Activated CD8-positive, alpha-beta T cell treated with anti-CD3 and anti-CD28 coated beads for 36 hours (primary cell): ENCODE results near the gene RAB1B. TPM values are rescaled to one million over a fixed set of nuclear protein-coding genes. Genes with fewer than 3 reads are reported as not detected.
A peak's percentile ranks its signal among the peaks of the same experiment; 100 is the strongest.

Experiments used
- ATAC-seq: fragments of 200-7000 bp; cut with Tn5 transposase; one replicate; pipeline ENCODE4 v1.10.0; 2021; ENCODE audit warnings: mild to moderate bottlenecking, moderate library complexity
- CTCF ChIA-PET: fragments of 350-600 bp; sonication (Branson Sonifier 250); formaldehyde crosslinking; loops from one replicate; lab custom pipeline; 2021; ENCODE audit warnings: antibody characterized with exemption; lab: Charles Lee
- POLR2A ChIA-PET: fragments of 350-600 bp; sonication (Branson Sonifier 250); formaldehyde crosslinking; loops from one replicate; lab custom pipeline; 2021; ENCODE audit warnings: antibody characterized with exemption; lab: Charles Lee
- DNase-seq: peaks from one replicate; pipeline ENCODE4 v3.0.0-alpha.2; 2020
- H3K27ac Mint-ChIP-seq: one replicate; pipeline ENCODE4 v1.8.0; 2021; ENCODE audit warnings: mild to moderate bottlenecking, mixed read lengths
- H3K27me3 Mint-ChIP-seq: one replicate; pipeline ENCODE4 v1.8.0; 2021; ENCODE audit warnings: mixed read lengths
- H3K36me3 Mint-ChIP-seq: one replicate; pipeline ENCODE4 v1.8.0; 2021; ENCODE audit warnings: low read depth, mixed read lengths
- H3K4me1 Mint-ChIP-seq: one replicate; pipeline ENCODE4 v1.8.0; 2021; ENCODE audit warnings: low read depth, mixed read lengths
- H3K4me3 Mint-ChIP-seq: one replicate; pipeline ENCODE4 v1.8.0; 2021; ENCODE audit warnings: mild to moderate bottlenecking, moderate library complexity, mixed read lengths
- H3K9me3 Mint-ChIP-seq: one replicate; pipeline ENCODE4 v1.8.0; 2021; ENCODE audit warnings: mixed read lengths
- intact Hi-C: fragments of 100-400 bp; cut with micrococcal nuclease; formaldehyde crosslinking; loops from one replicate; pipeline ENCODE4 v1.10.0; 2022
- total RNA-seq, 2 experiments: library from RNA; stranded (reverse); gene quantifications; one replicate each; pipeline ENCODE4 v1.2.3, GENCODE V29; 2021
- TF ChIP-seq, protein P1 (sequence below): fragments of 200-600 bp; IDR thresholded peaks from one replicate; pipeline ENCODE4 v1.8.0; 2022; ENCODE audit warnings: antibody characterized with exemption, mild to moderate bottlenecking

RAB1B gene
- total RNA-seq, 2 experiments from 2014 or later, result 97.9 to 98.2 TPM

GRCh38 chr11:66291303-66291705 lies 22.9 kb downstream of the RAB1B start:
- H3K36me3 Mint-ChIP-seq, result peaks cover 3% of the 10 kb centered on the region
- CTCF ChIA-PET, result interaction anchor here (1.0 to 2.1 kb wide), 5 partner anchors 9 to 127 kb away, joined by 3 to 13 read pairs (median 6); no protein-coding TSS in a partner anchor

GRCh38 chr11:66291706-66292542 lies 23.5 kb downstream of the RAB1B start, which contains the start of gene TMEM151A:
TMEM151A (plus strand) TSS chr11:66291894; CDS start chr11:66292014, 120 bp downstream.
- ATAC-seq, result no peak
- Mint-ChIP-seq H3K36me3 (peaks cover 3% of the 10 kb centered on the region), H3K27me3 (peaks cover 17% of the 10 kb centered on the region), H3K9me3 (no peaks in the 10 kb centered on the region), H3K27ac (no peak within 1 kb of the TSS), H3K4me3 (peak within 1 kb of the TSS; percentile 85), H3K4me1 (peaks cover 28% of the 10 kb centered on the region)
- POLR2A ChIA-PET, result interaction anchor here (0.8 to 1.5 kb wide), 2 partner anchors 9 kb away, joined by 3 to 5 read pairs; no protein-coding TSS in a partner anchor
- CTCF ChIA-PET, result interaction anchor here (1.0 to 2.1 kb wide), 4 partner anchors 10 to 126 kb away, joined by 3 to 13 read pairs (median 8); no protein-coding TSS in a partner anchor
- intact Hi-C loops, result no loop called here
- DNase-seq, result no peak
- TF ChIP-seq, protein P1, sequence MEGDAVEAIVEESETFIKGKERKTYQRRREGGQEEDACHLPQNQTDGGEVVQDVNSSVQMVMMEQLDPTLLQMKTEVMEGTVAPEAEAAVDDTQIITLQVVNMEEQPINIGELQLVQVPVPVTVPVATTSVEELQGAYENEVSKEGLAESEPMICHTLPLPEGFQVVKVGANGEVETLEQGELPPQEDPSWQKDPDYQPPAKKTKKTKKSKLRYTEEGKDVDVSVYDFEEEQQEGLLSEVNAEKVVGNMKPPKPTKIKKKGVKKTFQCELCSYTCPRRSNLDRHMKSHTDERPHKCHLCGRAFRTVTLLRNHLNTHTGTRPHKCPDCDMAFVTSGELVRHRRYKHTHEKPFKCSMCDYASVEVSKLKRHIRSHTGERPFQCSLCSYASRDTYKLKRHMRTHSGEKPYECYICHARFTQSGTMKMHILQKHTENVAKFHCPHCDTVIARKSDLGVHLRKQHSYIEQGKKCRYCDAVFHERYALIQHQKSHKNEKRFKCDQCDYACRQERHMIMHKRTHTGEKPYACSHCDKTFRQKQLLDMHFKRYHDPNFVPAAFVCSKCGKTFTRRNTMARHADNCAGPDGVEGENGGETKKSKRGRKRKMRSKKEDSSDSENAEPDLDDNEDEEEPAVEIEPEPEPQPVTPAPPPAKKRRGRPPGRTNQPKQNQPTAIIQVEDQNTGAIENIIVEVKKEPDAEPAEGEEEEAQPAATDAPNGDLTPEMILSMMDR, result no peak

More at GRCh38 chr11:66291303-66291705, 22.9 kb downstream of the RAB1B start:
- no peak overlapping the region for H3K27ac Mint-ChIP-seq
- no peak overlapping the region for H3K4me3 Mint-ChIP-seq
- DNase-seq (no peak), ATAC-seq (no peak)
- TF ChIP-seq, protein P1, result no peak
- POLR2A ChIA-PET, result interaction anchor here (0.6 to 1.5 kb wide), 3 partner anchors 9 to 511 kb away, joined by 3 to 5 read pairs (median 5); partner anchors contain the start of gene AP5B1
- peaks cover 17% of the 10 kb centered on the region for H3K27me3 Mint-ChIP-seq
- H3K4me1 Mint-ChIP-seq, result peaks cover 31% of the 10 kb centered on the region
- intact Hi-C loops, result no loop called here
- no peaks in the 10 kb centered on the region for H3K9me3 Mint-ChIP-seq

- intact Hi-C loops, result no loop called here
- DNase-seq (no peak), ATAC-seq (no peak)
- peak overlapping the region; percentile 28 for H3K4me3 Mint-ChIP-seq
- no peaks in the 10 kb centered on the region for H3K9me3 Mint-ChIP-seq
- peaks cover 3% of the 10 kb centered on the region for H3K36me3 Mint-ChIP-seq
- peaks cover 20% of the 10 kb centered on the region for H3K4me1 Mint-ChIP-seq
- POLR2A ChIA-PET, result no interaction called here
- peaks cover 17% of the 10 kb centered on the region for H3K27me3 Mint-ChIP-seq
- CTCF ChIA-PET, result no interaction called here
- TF ChIP-seq, protein P1, result no peak
- H3K27ac Mint-ChIP-seq, result no peak overlapping the region
These were observed 24.3 kb downstream of the RAB1B start for GRCh38 chr11:66292543-66293332.

DNA sequence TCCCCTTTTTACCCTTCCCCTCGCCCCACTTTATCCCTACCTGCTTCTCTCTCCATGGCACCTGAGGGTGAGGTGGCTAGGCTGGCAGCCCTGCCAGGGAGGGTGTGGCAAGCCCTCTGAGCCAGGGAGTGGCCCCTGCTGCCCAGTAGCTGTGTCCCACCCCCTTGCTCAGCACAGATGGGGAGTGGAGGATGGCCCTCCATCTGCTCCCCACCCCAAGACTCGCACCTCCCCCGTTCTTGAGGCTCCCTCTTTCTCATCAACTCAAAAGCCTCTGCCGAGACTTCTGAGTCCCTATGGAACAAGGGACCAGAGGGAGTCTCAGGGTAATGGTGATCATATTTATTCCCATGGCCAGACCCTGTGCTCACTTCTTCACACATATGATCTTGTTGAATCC lies 24.9 kb downstream of the RAB1B start:
- Mint-ChIP-seq H3K9me3 (no peaks in the 10 kb centered on the region), H3K4me1 (peaks cover 20% of the 10 kb centered on the region), H3K27ac (no peak overlapping the region), H3K27me3 (peaks cover 17% of the 10 kb centered on the region), H3K36me3 (peaks cover 2% of the 10 kb centered on the region), H3K4me3 (no peak overlapping the region)
- CTCF ChIA-PET, result no interaction called here
- POLR2A ChIA-PET, result no interaction called here
- ATAC-seq (no peak), DNase-seq (no peak)
- intact Hi-C loops, result no loop called here
- TF ChIP-seq, protein P1, result no peak
